ENCODE measurements around the gene SLC51B.
A peak's percentile ranks its signal among the peaks of the same experiment; 100 is the strongest.

- peak; percentile 85 for TF ChIP-seq CTCF (IDR thresholded peaks at IDR 0.05; ENCODE audit: low read depth, low read length)
- no peak for TF ChIP-seq EZH2phosphoT487 (IDR thresholded peaks at IDR 0.05; ENCODE audit: low read depth)
Observed at GRCh38 chr15:65054333-65055200, 9.4 kb downstream of the SLC51B start.
